DND-41 (cell line): Measurements from ENCODE around the gene DDX24.
A peak's percentile ranks its signal among the peaks of the same experiment; 100 is the strongest.

ENCODE experiments used
- ATAC-seq: fragments of 200-7000 bp; cut with Tn5 transposase; 3 replicates; pipeline ENCODE4 v1.9.1; 2021; ENCODE audit warnings: low read depth; ENCODE audit not compliant: insufficient read depth
- DNase-seq: peaks from one replicate; pipeline ENCODE4 v3.0.0-alpha.2; 2020
- H2AFZ ChIP-seq: 2 replicates; pipeline ENCODE4 v1.6.0; 2012; ENCODE audit warnings: low read depth, low read length
- H3K27ac ChIP-seq: 2 replicates; pipeline ENCODE4 v1.5.1; 2012; ENCODE audit warnings: low read length, inconsistent platforms
- H3K27me3 ChIP-seq: fragments of 200-600 bp; sonication (generic); 2 replicates; pipeline ENCODE4 v1.6.0; 2012; ENCODE audit warnings: low read length, mild to moderate bottlenecking, inconsistent platforms; ENCODE audit not compliant: insufficient read depth, poor library complexity
- H3K36me3 ChIP-seq: 2 replicates; pipeline ENCODE4 v1.5.1; 2012; ENCODE audit warnings: low read length, inconsistent platforms; ENCODE audit not compliant: insufficient read depth
- H3K4me1 ChIP-seq: 2 replicates; pipeline ENCODE4 v1.5.1; 2012; ENCODE audit warnings: mild to moderate bottlenecking, low read length; ENCODE audit not compliant: insufficient read depth
- H3K4me2 ChIP-seq: 2 replicates; pipeline ENCODE4 v1.6.0; 2012; ENCODE audit warnings: mild to moderate bottlenecking, moderate library complexity, low read length, inconsistent platforms; ENCODE audit not compliant: insufficient read depth
- H3K4me3 ChIP-seq, 2 experiments: fragments of 200-600 bp in 1 of 2; shearing (Covaris generic) in 1 of 2; 2 replicates each; pipeline ENCODE4 v1.5.1; 2012 to 2016; ENCODE audit warnings: inconsistent platforms in 2 of 2, low read length in 2 of 2, mild to moderate bottlenecking in 2 of 2, low read depth in 1 of 2, moderate library complexity in 1 of 2
- H3K79me2 ChIP-seq: 2 replicates; pipeline ENCODE4 v1.6.0; 2012; ENCODE audit warnings: low read length, inconsistent platforms; ENCODE audit not compliant: insufficient read depth
- H3K9ac ChIP-seq: 2 replicates; pipeline ENCODE4 v1.6.0; 2012; ENCODE audit warnings: low read depth, mild to moderate bottlenecking, inconsistent platforms, low read length, moderate library complexity
- H3K9me3 ChIP-seq: 2 replicates; pipeline ENCODE4 v1.5.1; 2012; ENCODE audit warnings: low read length, moderate library complexity, mild to moderate bottlenecking, inconsistent platforms; ENCODE audit not compliant: insufficient read depth, severe bottlenecking
- H4K20me1 ChIP-seq: 2 replicates; pipeline ENCODE4 v1.6.0; 2012; ENCODE audit warnings: low read length; ENCODE audit not compliant: insufficient read depth
- CTCF ChIP-seq: IDR thresholded peaks from 2 replicates; pipeline ENCODE4 v1.5.1; 2012; ENCODE audit warnings: borderline replicate concordance, low read length, moderate library complexity, mild to moderate bottlenecking; ENCODE audit not compliant: poor library complexity, severe bottlenecking; ENCODE audit errors: extremely low read depth
- EZH2 ChIP-seq: IDR thresholded peaks from 3 replicates; pipeline ENCODE4 v1.6.1; 2012; ENCODE audit warnings: borderline replicate concordance, low read depth, mild to moderate bottlenecking, moderate library complexity, low read length, inconsistent platforms; ENCODE audit not compliant: severe bottlenecking

Gene DDX24

DNA sequence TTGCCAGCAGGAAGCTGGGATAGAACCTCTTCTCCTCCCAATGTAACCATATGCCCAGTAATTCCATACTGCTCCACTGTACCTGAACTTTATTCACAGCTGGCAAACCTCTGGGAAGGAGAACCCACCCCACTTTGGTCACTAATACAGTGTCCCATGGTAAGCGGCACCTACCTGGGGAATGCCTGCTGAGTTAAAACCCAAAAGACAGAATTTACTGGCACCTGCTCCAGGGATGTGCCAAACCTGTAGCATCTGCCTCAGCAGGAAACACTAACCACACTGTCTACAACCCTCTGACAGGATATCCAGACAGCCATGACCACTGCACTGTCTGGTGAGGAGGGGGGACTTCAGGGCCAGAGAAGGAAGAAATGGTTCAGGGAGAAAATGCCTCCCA lies 26.6 kb downstream of the DDX24 start:
- Histone ChIP-seq H3K9me3 (no peaks in the 10 kb centered on the region), H3K4me1 (no peaks in the 10 kb centered on the region), H2AFZ (no peak overlapping the region), H3K36me3 (peaks cover 97% of the 10 kb centered on the region), H3K4me3 (no peak overlapping the region), H3K9ac (no peak overlapping the region), H3K27me3 (no peaks in the 10 kb centered on the region), H4K20me1 (peaks cover 30% of the 10 kb centered on the region; the same call in 1 of the 2 replicates), H3K79me2 (0 out of 2 replicates have a peak, but pooled peaks cover 8% of the 10 kb centered on the region), H3K4me2 (no peak overlapping the region), H3K27ac (no peak overlapping the region)
- peak; percentile 38; the same call in 1 of the 3 replicates for ATAC-seq
- DNase-seq: no peak
- TF ChIP-seq EZH2: no peak
- no peak for TF ChIP-seq CTCF

- peaks cover 97% of the 10 kb centered on the region for H3K36me3 ChIP-seq
Measured at GRCh38 chr14:94052662-94053061, 28.3 kb downstream of the DDX24 start.

DNA sequence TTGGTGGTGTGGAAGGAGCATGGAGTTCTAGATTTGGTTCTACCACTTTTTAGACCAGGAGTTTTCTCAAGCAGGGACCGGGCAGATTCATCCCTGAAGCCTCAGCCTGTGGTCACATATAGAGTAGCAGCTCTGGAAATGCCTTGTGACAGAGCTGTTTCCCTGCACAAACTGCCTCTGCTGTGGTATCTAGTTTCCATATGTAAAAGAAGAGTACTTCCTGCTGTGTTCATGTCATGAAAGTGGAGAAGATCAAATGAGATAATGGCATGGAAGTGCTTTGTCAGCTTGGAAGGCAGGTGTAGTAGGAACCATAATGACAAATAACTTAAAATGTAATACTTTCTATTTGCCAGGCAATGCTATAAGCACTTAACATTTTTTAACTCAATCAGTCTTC lies 28.8 kb downstream of the DDX24 start:
- H4K20me1 ChIP-seq: peaks cover 24% of the 10 kb centered on the region; the same call in 1 of the 2 replicates
- no peak overlapping the region for H2AFZ ChIP-seq
- H3K4me1 ChIP-seq: no peaks in the 10 kb centered on the region
- TF ChIP-seq CTCF (no peak), EZH2 (no peak)
- peaks cover 97% of the 10 kb centered on the region for H3K36me3 ChIP-seq
- no peak overlapping the region for H3K9ac ChIP-seq
- no peaks in the 10 kb centered on the region for H3K79me2 ChIP-seq
- no peak overlapping the region for H3K27ac ChIP-seq
- no peak for ATAC-seq
- no peak for DNase-seq
- no peak overlapping the region for H3K4me2 ChIP-seq
- H3K4me3 ChIP-seq: no peak overlapping the region
- no peaks in the 10 kb centered on the region for H3K9me3 ChIP-seq
- H3K27me3 ChIP-seq: no peaks in the 10 kb centered on the region

More at GRCh38 chr14:94052662-94053061, 28.3 kb downstream of the DDX24 start:
- no peaks in the 10 kb centered on the region for H3K4me1 ChIP-seq
- no peak overlapping the region for H3K4me2 ChIP-seq
- no peak overlapping the region for H3K4me3 ChIP-seq
- ATAC-seq (no peak), DNase-seq (no peak)
- H3K79me2 ChIP-seq: no peaks in the 10 kb centered on the region
- no peak overlapping the region for H2AFZ ChIP-seq
- no peak overlapping the region for H3K27ac ChIP-seq
- no peaks in the 10 kb centered on the region for H3K27me3 ChIP-seq
- H3K9me3 ChIP-seq: no peaks in the 10 kb centered on the region
- TF ChIP-seq EZH2 (no peak), CTCF (no peak)
- H3K9ac ChIP-seq: no peak overlapping the region
- peaks cover 21% of the 10 kb centered on the region; the same call in 1 of the 2 replicates for H4K20me1 ChIP-seq

DNA sequence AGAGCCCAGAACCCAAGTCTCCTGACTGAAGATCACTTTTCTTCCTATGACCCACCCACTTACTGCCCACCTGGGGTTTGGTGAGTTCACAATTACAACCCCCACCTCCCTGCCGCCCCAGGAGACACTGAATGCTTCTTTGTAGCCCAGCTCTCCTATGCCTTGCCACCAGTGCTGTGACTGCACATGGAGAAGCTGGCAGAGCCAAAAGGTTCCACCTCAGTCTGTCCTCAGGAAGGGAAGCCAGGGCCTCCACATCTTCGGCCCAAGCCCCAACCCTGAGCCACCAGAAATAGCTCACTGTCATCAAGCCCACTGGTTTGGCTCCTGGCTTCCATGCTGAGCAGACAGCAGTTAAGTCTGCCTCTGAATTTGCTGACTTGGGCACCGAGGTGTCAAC lies 29.2 kb downstream of the DDX24 start:
- no peak for ATAC-seq
- Histone ChIP-seq H4K20me1 (peaks cover 25% of the 10 kb centered on the region), H3K79me2 (no peaks in the 10 kb centered on the region), H3K9ac (no peak overlapping the region), H3K27ac (no peak overlapping the region), H2AFZ (no peak overlapping the region), H3K36me3 (peaks cover 97% of the 10 kb centered on the region), H3K9me3 (no peaks in the 10 kb centered on the region), H3K4me3 (no peak overlapping the region), H3K27me3 (no peaks in the 10 kb centered on the region), H3K4me1 (no peaks in the 10 kb centered on the region), H3K4me2 (no peak overlapping the region)
- TF ChIP-seq EZH2 (no peak), CTCF (no peak)
- no peak for DNase-seq
